ENCODE results near the gene ATP13A4.

GRCh38 chr3:193375614-193376013 lies 179.1 kb downstream of the ATP13A4 start:
- TF ChIP-seq POLR2A (IDR thresholded peaks at IDR 0.05; ENCODE audit: low read depth, low read length) (no peak), POLR2AphosphoS5 (IDR thresholded peaks at IDR 0.05; ENCODE audit: low read depth, low read length) (no peak), TAF1 (IDR thresholded peaks at IDR 0.05; ENCODE audit: borderline replicate concordance, low read depth, low read length) (no peak)
